Measurements from ENCODE around the gene MTHFD1L.

Gene MTHFD1L

DNA sequence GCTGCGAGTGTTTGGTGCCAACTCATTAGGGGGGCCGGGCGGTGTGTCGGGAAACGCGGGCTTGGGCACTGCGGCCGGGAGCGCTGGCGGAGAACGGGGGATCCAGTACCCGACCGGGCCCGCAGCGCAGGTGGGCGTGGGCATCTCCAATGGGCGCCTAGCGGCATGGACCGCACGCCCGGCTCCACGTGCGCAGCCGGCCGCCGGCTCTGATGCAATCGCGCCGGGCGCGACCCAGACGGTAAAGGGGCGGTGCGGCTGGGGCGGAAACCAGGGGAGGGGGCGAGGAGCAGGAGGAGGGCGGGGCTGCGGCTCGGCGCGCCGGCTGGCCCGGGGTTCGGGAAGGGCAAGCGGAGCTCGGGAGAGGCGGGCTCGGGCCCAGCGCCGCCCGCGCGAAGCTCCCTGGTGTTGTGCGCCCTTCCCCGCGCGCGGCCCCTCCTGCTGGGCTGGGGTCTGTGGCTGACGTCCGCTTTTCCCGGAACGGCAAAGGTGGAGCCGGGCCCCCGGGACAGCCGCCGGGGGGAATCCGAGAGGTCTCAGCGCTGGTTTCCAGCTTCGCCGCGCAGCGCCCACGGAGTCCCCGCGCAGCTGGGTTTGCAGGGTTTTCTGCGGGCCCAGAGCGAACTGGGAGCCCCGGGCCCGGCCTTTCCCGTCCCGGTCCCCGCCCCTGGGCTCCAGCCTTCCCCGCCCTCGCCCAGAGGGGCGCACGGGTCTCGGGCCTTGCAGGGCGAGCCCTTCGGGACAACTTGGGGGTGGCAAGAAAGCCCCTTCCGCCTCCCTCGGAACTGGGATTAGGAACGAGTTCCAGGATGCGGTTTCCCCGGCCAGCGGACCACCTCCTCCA lies 867 bp downstream of the MTHFD1L start:
- peak; percentile 86 for DNase-seq

DNA sequence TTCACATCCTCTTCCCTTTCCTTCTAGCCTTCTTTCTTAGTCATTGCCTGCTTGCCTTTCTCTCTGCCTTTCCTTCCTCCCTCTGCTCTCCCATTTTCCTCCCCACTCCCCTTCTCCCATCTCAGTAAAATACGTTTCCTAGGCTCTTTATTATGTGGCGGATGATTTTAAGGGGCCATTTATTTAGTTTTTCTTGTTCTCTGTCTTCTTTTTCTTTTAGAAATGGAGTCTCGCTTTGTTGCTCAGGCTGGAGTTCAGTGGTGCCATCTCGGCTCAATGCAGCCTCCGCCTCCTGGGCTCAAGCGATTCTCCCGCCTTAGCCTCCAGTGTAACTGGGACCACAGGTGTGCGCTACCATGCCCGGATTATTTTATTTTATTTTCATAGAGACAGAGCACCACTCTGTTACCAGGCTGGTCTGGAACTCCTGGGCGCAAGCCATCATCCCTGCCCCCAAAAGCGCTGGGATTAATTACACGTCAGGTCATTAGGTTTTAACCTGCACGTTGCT lies 1.5 kb downstream of the MTHFD1L start:
- DNase-seq = no peak

DNA sequence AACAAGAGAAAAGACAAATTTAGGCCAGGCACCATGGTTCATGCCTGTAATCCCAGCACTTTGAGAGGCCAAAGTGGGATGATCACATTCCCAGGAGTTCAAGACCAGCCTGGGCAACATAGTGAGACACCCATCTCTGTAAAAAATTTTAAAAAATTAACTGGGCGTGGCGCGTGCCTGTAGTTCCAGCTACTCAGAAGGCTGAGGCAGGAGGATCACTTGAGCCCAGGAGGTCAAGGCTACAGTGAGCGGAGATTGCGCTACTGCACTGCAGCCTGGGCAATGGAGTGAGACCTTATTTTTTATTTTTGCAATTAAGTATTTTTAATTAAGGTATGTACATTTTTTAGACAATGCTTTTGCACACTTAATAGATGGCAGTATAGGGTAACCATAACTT lies 3.3 kb downstream of the MTHFD1L start:
- DNase-seq = no peak

DNA sequence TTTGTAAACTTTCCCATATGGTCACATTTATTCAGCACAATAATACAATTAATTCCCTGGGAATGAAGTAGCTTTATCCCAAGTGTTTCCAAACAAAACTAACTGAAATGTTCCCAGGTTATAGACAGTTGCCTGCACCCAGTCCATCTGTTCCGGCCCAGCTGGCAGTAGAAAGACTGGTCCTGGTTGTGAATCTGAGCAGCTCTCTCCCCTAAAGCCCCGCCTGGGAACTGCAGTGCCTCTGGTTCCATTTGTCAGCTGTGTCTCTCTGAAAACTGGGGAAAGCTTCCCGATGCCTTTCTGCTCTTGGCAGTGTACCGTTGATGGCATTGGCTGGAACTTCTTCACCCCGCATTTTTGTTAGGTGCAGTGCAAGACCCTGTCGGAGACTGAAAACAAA lies 8.7 kb downstream of the MTHFD1L start:
- no peak for DNase-seq

DNA sequence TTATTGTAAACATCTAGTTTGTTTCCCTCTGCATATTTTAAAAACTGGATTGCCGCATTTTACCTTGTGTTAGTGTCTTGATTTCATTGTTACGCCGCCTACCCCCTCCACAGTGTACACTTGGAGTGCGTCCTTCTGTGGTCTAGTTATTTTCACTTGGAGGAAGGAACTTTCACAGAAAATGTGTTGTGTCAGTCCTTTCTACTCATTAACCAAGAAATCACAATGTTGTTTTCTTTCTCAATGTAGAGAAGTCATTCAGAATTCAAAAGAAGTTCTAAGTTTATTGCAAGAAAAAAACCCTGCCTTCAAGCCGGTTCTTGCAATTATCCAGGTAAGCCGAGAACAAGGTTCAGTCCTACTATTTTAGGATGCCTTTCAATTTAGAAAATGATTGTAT lies 10.3 kb downstream of the MTHFD1L start:
- no peak for DNase-seq

DNA sequence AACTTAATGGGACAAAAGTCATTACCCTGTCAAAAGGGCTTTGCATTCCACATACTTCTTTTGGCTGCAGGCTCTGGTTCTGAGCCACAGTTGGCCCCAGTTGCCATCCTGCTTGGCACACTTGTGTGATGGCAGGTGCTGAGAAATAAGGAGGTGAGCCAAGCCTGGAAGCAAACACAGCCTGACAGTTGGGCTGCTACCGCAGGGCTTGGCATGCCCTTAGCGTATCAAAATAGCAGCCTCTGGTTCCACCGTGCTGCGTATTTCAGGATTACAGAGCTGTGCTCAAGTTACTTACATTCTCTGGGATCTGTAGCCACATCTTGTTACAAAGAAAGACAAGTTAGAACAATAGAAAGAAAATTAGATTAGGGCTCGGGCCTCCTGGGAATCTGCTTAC lies 11.1 kb downstream of the MTHFD1L start:
- no peak for DNase-seq

DNA sequence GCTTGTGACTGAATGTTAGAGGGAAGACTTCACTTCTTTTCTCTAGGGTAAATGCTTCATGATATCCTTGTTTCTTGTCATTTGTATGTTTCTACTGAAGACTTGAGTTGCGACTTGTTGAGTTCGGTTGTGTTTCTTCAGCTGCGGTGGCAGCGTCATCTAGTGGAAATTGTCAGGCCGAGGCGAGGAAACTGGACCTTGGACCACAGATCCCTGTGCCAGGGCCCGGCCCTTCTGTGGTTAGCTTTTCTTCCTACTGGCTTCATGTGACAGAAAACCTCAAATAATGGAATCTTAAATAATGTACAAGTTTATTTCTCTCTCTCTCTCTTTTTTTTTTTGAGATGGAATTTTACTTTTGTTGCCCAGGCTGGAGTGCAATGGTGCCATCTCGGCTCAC lies 12.4 kb downstream of the MTHFD1L start:
- DNase-seq = no peak

DNA sequence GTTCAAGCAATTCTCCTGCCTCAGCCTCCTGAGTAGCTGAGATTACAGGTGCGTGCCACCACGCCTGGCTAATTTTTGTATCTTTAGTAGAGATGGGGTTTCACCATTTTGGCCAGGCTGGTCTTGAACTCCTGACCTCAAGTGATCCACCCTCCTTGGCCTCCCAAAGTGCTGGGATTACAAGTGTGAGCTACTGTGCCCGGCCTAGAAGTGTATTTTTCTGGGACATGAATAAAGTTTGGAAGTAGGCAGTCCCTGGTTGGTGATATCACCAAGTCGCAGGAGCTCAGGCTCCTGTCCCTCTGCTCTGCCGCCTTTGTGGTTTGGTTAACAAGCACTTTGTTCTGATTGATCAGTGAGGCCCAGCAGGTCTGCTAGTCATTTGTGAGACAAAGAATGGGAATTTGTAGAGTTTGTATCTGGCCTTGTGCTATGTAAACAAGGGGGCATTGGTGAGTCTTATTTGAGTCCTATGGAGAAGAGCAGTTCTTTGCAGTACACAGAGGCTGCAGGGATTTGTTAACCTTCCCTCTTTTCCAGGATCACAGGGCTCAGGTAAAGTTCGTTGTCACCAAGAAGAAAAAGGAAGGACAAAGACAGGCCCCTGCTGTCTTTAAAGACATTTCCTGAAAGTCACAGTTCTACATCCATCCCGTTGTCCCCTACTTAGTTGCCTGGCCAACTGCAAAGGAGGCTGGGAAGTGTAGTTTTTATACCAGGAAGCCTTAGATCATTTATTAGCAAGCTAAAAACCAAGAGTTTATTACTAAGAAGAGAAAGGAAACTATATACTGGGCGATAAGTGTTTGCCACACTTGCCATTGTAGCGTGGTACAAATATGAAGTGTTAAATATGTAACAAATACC lies 13.1 kb downstream of the MTHFD1L start:
- no peak for DNase-seq

DNA sequence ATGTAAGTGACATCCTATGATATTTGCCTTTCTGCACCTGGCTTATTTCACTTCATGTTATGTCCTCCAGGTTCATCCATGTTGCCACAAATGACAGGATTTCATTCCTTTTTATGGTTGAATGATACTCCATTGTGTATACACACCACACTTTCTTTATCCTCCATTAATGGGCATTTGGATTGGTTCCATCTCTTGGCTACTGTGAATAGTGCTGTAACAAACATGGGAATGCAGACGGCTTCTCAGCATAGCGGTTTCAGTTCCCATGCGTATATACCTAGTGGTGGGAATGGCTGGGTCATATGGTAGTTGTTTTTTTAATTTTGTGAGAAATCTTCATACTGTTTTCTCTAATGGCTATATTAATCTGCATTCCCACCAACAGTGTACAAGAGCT lies 14.8 kb downstream of the MTHFD1L start:
- no peak for DNase-seq

DNA sequence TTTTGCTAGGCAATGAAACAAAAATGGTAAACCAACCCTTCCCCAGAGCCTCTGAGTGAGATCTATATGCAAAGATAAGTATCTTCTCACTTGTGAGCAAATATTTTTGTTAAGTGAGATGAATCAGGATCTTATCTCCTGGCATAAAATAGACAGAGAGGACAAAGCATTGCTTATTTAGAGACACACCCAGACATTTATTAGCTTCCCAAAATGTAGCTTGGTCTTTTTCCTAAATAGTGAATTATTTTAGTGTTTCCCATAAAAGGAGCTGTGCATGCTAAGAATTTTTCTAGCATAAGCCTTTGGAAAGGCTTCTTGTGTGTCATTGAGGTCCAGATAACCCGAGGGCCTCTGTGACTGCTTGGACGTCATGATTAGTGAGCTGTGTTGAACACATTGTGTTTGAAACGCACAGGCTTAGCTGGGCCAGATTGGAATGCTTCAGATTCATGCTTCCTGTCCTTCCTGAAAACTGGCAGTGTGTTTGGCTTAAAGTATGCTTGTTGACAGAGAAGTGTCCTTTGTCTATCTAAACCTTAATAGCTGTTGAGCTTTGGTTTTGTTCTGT lies 16.5 kb downstream of the MTHFD1L start:
- no peak for DNase-seq

DNA sequence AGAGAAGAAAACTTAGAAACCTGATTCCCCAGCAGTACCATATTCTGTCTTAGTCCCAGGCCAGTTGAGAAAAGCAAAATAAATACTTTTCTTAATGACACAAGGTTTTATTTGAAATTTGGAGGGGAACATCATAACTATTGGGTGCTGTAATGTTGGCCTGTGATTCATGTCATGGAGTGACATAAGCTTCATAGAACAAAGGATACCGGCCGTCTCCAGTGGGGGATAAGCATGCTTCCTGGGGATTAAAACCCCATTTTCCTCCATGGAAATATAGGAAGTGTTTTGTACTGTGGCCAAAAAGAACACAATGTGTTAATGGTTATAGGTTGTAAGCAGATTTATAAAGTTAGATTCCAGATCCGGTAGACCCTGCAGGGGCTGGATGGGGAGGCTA lies 18.0 kb downstream of the MTHFD1L start:
- DNase-seq = no peak

DNA sequence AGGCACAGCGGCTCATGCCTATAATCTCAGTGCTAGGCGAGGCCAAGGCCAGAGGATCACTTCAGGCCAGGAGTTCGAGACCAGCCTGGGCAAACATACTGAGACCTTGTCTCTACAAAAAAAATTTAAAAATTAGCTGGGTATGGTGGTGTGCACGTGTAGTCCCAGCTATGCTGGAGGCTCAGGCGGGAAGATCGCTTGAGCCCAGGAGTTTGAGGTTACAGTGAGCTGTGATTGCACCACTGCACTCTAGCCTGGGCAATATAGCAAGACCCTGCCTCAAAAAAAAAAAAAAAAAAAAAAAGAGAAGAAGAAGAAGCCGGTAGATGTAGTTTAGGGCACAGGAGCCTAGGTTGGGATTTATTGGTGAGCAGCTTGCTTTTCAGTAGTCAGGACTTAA lies 20.7 kb downstream of the MTHFD1L start:
- DNase-seq = no peak

DNA sequence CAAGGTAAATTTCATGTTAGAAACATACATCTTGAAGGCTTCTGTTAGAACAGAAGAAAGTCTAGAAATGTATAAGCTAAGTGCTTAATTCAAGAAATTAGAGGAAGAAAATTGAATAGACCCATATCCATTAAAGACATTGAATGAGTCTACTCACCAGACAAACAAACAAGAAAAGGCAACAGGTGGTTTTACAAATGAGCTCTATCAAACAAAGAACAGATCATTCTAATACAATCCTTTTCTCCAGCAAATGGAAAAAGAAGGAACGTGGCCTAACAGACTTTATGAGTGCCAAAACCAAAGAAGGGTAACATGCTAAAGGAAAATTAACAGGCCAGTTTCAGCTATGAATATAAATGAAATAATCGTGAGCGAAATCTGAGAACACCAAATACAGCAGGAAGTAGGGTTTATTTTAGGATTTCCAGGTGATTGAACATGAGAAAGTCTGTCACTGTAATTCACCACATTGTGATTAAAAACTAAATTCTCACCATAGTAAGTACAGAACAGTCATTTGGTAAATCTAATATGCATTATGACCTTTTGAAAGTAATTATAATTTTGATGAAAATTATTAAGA lies 22.6 kb downstream of the MTHFD1L start:
- no peak for DNase-seq

DNA sequence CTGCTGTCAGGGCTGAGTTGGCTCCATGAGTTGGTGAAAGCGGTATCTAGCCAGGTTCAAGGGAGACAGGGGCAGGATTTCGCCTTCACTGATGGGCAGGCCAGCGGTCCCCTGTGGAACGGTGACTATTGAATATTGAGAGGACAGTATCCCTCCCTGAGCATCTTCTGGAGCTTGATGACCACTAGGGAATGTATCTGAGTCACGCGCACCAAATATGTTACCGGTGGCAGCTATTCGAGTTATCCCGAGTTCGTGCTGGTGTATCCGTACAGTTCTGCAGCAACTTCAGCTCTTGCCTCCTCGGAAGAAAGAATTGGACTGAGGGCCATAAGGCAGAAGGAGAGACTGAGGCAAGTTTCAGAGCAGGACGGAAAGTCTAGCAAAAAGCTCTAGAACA lies 24.8 kb downstream of the MTHFD1L start:
- DNase-seq = no peak

DNA sequence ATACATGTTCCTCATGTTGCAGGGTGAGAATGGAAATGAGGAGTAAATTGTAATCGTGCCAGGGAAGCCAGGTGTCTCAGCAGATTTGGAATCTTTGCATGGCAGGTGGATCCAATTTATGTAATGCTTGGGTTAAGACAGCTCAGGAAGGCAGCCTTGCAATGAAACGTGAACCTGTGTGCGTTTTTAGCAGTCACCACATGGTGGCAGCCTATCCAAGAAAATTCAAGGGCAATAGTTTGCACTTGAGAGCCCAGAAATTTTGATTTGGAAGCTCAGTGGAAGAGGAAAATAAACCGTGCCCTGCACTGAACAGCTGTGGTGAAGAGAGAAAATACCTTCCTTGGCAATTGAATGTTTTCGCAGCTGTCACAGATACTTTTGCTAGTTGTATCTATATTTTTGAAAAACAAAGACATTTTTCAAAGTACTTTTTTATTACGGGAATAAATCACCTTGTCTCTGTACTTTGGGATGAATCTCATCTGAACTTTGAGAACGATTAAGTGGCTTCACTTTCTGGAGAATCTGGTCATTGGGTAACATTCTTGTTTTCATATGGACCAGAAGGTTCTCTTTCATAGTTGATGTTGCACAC lies 26.5 kb downstream of the MTHFD1L start:
- DNase-seq = peak; percentile 55

DNA sequence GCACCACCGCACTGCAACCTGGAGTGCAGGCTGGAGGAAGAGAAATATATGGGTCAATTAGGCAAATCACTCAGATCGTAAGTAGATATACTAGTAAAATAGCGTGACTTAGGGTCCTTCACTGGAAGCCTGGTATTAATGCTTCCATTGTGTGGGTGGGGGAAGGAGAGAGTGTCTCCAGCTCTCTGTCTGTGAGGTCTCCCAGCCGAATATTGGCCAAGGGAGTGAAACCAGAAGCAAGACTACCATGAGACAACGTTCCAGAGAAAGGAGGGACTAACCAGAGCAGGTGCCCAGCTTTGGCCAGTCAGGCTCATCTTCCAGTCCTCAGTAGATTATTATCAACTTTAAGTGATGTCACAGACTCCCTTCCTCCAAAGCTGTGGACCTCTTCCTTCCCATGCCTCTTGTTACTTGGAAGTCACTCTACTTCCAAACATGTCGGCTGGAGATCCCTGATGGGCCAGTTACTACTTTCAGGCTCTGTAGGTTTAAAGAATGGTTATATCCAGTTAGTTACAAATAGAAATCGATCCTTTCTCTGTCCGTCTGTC lies 28.8 kb downstream of the MTHFD1L start:
- no peak for DNase-seq

DNA sequence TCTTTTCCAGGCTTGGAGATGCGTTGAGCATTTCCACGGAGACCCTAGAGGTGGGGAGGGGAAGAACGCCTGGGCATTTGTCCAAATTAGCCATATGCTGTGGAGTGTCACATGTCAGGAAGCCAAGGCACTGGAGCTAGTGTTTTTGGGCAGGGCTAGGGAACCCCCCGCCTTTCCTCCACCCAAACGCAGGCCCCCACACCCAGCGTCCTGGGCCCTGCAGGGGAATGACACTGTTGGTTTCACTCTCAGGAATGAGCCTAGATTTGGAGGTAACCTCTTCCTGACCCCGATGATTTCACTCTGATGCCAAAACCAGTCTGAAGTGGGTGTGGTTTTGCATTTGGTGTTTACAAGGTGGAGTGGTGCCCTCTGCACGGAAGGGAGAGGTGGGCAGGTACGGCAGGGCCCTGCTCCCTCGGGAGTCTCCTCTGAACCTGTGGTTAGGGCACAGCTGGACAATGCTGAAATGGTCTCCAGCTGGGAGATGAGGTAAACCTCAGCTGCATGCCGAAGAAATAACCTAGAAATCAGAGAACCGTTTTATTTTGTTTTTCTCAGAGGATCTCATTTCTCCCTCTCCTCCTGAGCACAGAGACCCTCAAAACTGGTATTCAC lies 29.5 kb downstream of the MTHFD1L start:
- no peak for DNase-seq

DNA sequence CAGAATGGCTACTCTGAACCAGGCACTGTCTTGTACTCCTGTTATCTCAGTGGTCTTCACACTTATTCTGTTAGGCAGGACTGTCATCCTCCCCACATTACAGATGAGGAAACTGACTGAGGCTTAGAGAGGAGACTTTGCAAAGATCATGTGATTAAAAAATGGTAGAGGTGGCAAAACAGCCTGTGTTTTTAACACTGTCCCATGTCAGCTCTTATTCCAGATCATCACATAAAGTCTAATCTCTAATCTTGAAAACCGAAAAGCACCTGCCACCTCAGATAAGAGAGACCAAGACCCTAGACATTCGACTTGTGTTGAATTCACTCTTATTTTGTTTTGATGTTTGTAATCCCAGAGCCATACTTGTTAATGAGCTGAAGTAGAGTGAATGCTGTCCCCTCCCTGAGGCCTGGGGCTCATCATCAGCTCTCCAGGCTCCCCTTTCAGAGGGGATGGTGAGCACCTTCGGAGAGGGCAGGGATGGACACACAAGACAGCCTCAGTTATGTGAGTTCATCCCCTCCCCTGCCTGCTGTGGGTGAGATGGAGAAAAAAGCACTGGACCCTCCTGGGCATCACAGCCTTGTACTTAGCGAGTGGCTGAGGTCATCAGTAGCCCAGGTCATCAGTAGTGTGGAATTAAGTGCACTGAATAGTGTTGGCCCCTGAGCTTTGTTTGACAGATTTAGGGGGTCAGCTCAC lies 30.6 kb downstream of the MTHFD1L start:
- no peak for DNase-seq

DNA sequence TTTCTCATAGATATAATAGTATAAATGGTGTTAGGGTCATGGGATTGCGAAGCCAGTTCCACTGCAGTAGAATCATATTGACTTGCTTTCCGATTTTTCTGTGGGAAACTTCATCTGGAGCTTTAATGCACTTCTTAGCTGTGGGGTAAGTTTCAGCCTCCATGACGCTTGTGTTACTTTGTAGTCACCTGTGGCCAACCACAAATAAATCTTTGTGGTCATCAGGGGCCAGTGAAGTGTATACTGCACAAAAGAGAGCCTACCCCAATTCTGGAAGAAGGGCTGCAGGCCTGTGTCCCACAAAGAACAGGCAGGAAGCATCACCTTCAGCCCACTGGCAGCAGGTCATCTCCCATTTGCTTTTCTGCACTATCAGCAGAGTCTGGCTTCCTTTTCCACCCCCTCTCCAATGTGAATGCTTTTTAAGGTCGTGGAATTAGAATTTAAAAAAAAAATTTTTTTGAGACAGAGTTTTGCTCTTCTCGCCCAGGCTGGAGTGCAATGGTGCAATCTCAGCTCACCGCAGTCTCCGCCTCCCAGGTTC lies 32.0 kb downstream of the MTHFD1L start:
- DNase-seq = no peak

DNA sequence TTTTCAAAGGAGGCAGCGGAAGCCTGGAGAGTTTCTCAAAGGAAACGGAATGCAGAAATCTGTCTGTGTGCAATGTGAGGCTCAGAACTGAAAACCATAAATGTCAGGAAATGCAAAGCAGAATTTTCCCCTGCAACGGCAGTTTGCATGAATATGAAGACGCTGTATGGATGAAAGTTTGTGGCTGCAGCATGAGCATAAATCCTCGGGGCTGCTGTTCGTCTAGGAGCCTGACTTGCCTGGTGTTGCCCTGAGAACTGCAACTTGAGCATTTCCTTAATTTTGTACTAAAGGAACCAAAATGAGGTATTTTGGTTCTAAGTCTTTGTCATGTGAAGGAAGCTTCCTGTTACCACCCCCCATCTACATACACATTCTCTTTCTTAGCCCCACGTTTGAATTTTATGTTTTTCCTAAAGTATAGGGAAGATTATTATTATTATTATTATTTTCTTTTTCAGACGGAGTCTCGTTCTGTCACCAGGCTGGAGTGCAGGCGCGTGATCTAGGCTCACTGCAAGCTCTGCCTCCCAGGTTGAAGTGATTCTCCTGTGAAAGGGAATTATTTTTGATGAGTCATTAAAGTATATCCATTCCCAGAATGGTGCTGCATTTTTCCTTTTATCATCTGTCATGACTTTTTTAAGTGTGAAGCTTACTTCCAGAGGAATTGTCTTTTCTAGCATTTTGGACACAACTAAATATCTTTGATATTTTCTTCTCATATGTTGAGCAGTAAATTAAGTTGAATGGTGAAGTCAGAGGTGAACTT lies 33.1 kb downstream of the MTHFD1L start:
- DNase-seq = no peak

Data from activated CD8-positive, alpha-beta memory T cell treated with anti-CD3 and anti-CD28 coated beads, Interleukin-2, amount 50 U/mL, for 4 hours (primary cell).